Measurements from ENCODE around the gene GALNT17.

GALNT17 gene

GRCh38 chr7:71267734-71268469, 136.0 kb downstream of the GALNT17 start:
- no peak for DNase-seq
- in situ Hi-C loops (cut with MboI; ENCODE audit: low pct_unique_long_range_greater_than_20kb, low sequenced_read_pairs): no loop called here

GRCh38 chr7:71270558-71270957, 138.6 kb downstream of the GALNT17 start:
- in situ Hi-C loops (cut with MboI; ENCODE audit: low pct_unique_long_range_greater_than_20kb, low sequenced_read_pairs): no loop called here
- DNase-seq: no peak

GRCh38 chr7:71271203-71271602, 139.3 kb downstream of the GALNT17 start:
- in situ Hi-C loops (cut with MboI; ENCODE audit: low pct_unique_long_range_greater_than_20kb, low sequenced_read_pairs): no loop called here
- DNase-seq: no peak

GRCh38 chr7:71272509-71273490, 140.9 kb downstream of the GALNT17 start:
- in situ Hi-C loops (cut with MboI; ENCODE audit: low pct_unique_long_range_greater_than_20kb, low sequenced_read_pairs): no loop called here
- no peak for DNase-seq

GRCh38 chr7:71278257-71278656, 146.3 kb downstream of the GALNT17 start:
- DNase-seq: no peak
- in situ Hi-C loops (cut with MboI; ENCODE audit: low pct_unique_long_range_greater_than_20kb, low sequenced_read_pairs): no loop called here

GRCh38 chr7:71281261-71281660, 149.3 kb downstream of the GALNT17 start:
- in situ Hi-C loops (cut with MboI; ENCODE audit: low pct_unique_long_range_greater_than_20kb, low sequenced_read_pairs): no loop called here
- DNase-seq: no peak

GRCh38 chr7:71283802-71284201, 151.9 kb downstream of the GALNT17 start:
- in situ Hi-C loops (cut with MboI; ENCODE audit: low pct_unique_long_range_greater_than_20kb, low sequenced_read_pairs): no loop called here
- no peak for DNase-seq

GRCh38 chr7:71285571-71286145, 153.7 kb downstream of the GALNT17 start:
- in situ Hi-C loops (cut with MboI; ENCODE audit: low pct_unique_long_range_greater_than_20kb, low sequenced_read_pairs): no loop called here
- DNase-seq: no peak

- in situ Hi-C loops (cut with MboI; ENCODE audit: low pct_unique_long_range_greater_than_20kb, low sequenced_read_pairs): no loop called here
- no peak for DNase-seq
These were observed 154.4 kb downstream of the GALNT17 start for GRCh38 chr7:71286336-71286735.

- DNase-seq: no peak
These were observed 155.0 kb downstream of the GALNT17 start for GRCh38 chr7:71286924-71287323.

GRCh38 chr7:71290452-71290851, 158.5 kb downstream of the GALNT17 start:
- in situ Hi-C loops (cut with MboI; ENCODE audit: low pct_unique_long_range_greater_than_20kb, low sequenced_read_pairs): no loop called here
- DNase-seq: no peak

More at GRCh38 chr7:71286924-71287323, 155.0 kb downstream of the GALNT17 start:
- in situ Hi-C loops (cut with MboI; ENCODE audit: low pct_unique_long_range_greater_than_20kb, low sequenced_read_pairs): no loop called here

GRCh38 chr7:71298378-71298777, 166.4 kb downstream of the GALNT17 start:
- in situ Hi-C loops (cut with MboI; ENCODE audit: low pct_unique_long_range_greater_than_20kb, low sequenced_read_pairs): no loop called here
- no peak for DNase-seq

GRCh38 chr7:71300086-71300485, 168.1 kb downstream of the GALNT17 start:
- in situ Hi-C loops (cut with MboI; ENCODE audit: low pct_unique_long_range_greater_than_20kb, low sequenced_read_pairs): no loop called here
- no peak for DNase-seq

GRCh38 chr7:71300603-71301002, 168.7 kb downstream of the GALNT17 start:
- in situ Hi-C loops (cut with MboI; ENCODE audit: low pct_unique_long_range_greater_than_20kb, low sequenced_read_pairs): no loop called here
- no peak for DNase-seq

- no peak for DNase-seq
- in situ Hi-C loops (cut with MboI; ENCODE audit: low pct_unique_long_range_greater_than_20kb, low sequenced_read_pairs): no loop called here
These were observed 169.2 kb downstream of the GALNT17 start for GRCh38 chr7:71301167-71301566.

GRCh38 chr7:71303566-71303965, 171.6 kb downstream of the GALNT17 start:
- in situ Hi-C loops (cut with MboI; ENCODE audit: low pct_unique_long_range_greater_than_20kb, low sequenced_read_pairs): no loop called here
- no peak for DNase-seq

- DNase-seq: no peak
- in situ Hi-C loops (cut with MboI; ENCODE audit: low pct_unique_long_range_greater_than_20kb, low sequenced_read_pairs): no loop called here
These were observed 176.2 kb downstream of the GALNT17 start for GRCh38 chr7:71308096-71308495.

- in situ Hi-C loops (cut with MboI; ENCODE audit: low pct_unique_long_range_greater_than_20kb, low sequenced_read_pairs): no loop called here
- no peak for DNase-seq
These were observed 179.6 kb downstream of the GALNT17 start for GRCh38 chr7:71311576-71311975.

GRCh38 chr7:71312755-71313490, 181.0 kb downstream of the GALNT17 start:
- no peak for DNase-seq
- in situ Hi-C loops (cut with MboI; ENCODE audit: low pct_unique_long_range_greater_than_20kb, low sequenced_read_pairs): no loop called here
